ENCODE data around the gene MLN.

MLN gene

GRCh38 chr6:33847867-33848266 lies 44.1 kb upstream of the MLN start:
- H3K27ac ChIP-seq = no peak overlapping the region
- TF ChIP-seq ZFX (IDR thresholded peaks at IDR 0.05) (no peak), CTCF (conservative IDR thresholded peaks at IDR 0.05) (no peak)

- TF ChIP-seq ZFX (IDR thresholded peaks at IDR 0.05) (no peak), CTCF (conservative IDR thresholded peaks at IDR 0.05) (no peak)
Measured at GRCh38 chr6:33847078-33847477, 43.3 kb upstream of the MLN start.

GRCh38 chr6:33846226-33846625 lies 42.4 kb upstream of the MLN start:
- no peak overlapping the region for H3K27ac ChIP-seq
- TF ChIP-seq CTCF (conservative IDR thresholded peaks at IDR 0.05) = no peak
- no peak for TF ChIP-seq ZFX (IDR thresholded peaks at IDR 0.05)

More at GRCh38 chr6:33847078-33847477, 43.3 kb upstream of the MLN start:
- no peak overlapping the region for H3K27ac ChIP-seq

GRCh38 chr6:33845031-33845745 lies 41.4 kb upstream of the MLN start:
- no peak for TF ChIP-seq CTCF (conservative IDR thresholded peaks at IDR 0.05)
- TF ChIP-seq ZFX (IDR thresholded peaks at IDR 0.05) = no peak

GRCh38 chr6:33843131-33844121 lies 39.6 kb upstream of the MLN start:
- no peak for TF ChIP-seq CTCF (conservative IDR thresholded peaks at IDR 0.05)
- no peak for TF ChIP-seq ZFX (IDR thresholded peaks at IDR 0.05)
- no peak overlapping the region for H3K27ac ChIP-seq

More at GRCh38 chr6:33845031-33845745, 41.4 kb upstream of the MLN start:
- H3K27ac ChIP-seq = no peak overlapping the region

GRCh38 chr6:33841868-33842267 lies 38.1 kb upstream of the MLN start:
- H3K27ac ChIP-seq = no peak overlapping the region
- no peak for TF ChIP-seq CTCF (conservative IDR thresholded peaks at IDR 0.05)

- peak overlapping the region; percentile 71 for H3K27ac ChIP-seq
- TF ChIP-seq ZFX (IDR thresholded peaks at IDR 0.05) (no peak), CTCF (conservative IDR thresholded peaks at IDR 0.05) (no peak)
Measured at GRCh38 chr6:33841070-33841469, 37.3 kb upstream of the MLN start.
